HCT116 (cell line): Measurements from ENCODE around the gene PPP1R2B. TPM values are rescaled to one million over a fixed set of nuclear protein-coding genes. Genes with fewer than 3 reads are reported as not detected.

ENCODE experiments used
- ATAC-seq: fragments of 200-7000 bp; cut with Tn5 transposase; 2 replicates; pipeline ENCODE4 v1.9.1; 2020; ENCODE audit warnings: mild to moderate bottlenecking, moderate library complexity
- BruUV-seq: library from RNA; stranded (reverse); fragments of 400-500 nt; replicated peaks from 2 replicates; lab custom pipeline; 2021; lab: Mats Ljungman, UMichigan
- CTCF ChIA-PET: fragments of 300-600 bp; sonication (Branson Sonifier 250); formaldehyde crosslinking; loops from one replicate; lab custom pipeline; 2021; ENCODE audit warnings: antibody characterized with exemption; lab: Charles Lee
- POLR2A ChIA-PET: fragments of 300-600, 350-600 bp; sonication (Branson Sonifier 250); formaldehyde crosslinking; loops from one replicate; lab custom pipeline; 2021; ENCODE audit warnings: antibody characterized with exemption; lab: Charles Lee
- RAD21 ChIA-PET, 2 experiments: fragments of 300-600 bp; sonication (Branson Sonifier 250); formaldehyde crosslinking; loops; one replicate each; lab custom pipeline; 2023; ENCODE audit warnings: low total read pairs in 2 of 2; ENCODE audit not compliant: uncharacterized antibody in 2 of 2, unreplicated experiment in 2 of 2, low non-redundant PET in 1 of 2; lab: Charles Lee
- DNase-seq: peaks from one replicate; pipeline ENCODE4 v3.0.0-alpha.2; 2010; ENCODE audit warnings: low read depth, low spot score
- H2AFZ ChIP-seq: fragments of 200-600 bp; shearing (Covaris generic), sonication (generic); 2 replicates; pipeline ENCODE4 v1.6.1; 2017; ENCODE audit warnings: low read depth, mixed run types, mixed read lengths, antibody characterized with exemption, low read length; ENCODE audit not compliant: poor library complexity, severe bottlenecking
- H3K27ac ChIP-seq: 2 replicates; pipeline ENCODE4 v1.5.1; 2012; ENCODE audit warnings: low read depth, low read length
- H3K27me3 ChIP-seq: fragments of 200-600 bp; sonication (generic); 2 replicates; pipeline ENCODE4 v1.6.1; 2016; ENCODE audit warnings: mixed run types, low read length, mixed read lengths; ENCODE audit not compliant: insufficient read depth
- H3K36me3 ChIP-seq, 2 experiments: fragments of 200-500 bp in 1 of 2; fragments of 200-600 bp in 1 of 2; sonication (Bioruptor generic) in 1 of 2; sonication (generic) in 1 of 2; 2 replicates each; pipeline versions ENCODE4 v1.5.1 to v1.6.1; 2014 to 2016; ENCODE audit warnings: low read length in 2 of 2, inconsistent platforms in 1 of 2, mixed read lengths in 1 of 2, mixed run types in 1 of 2; ENCODE audit not compliant: insufficient read depth in 2 of 2, control insufficient read depth in 1 of 2
- H3K4me1 ChIP-seq, 2 experiments: fragments of 200-600 bp in 1 of 2; sonication (generic) in 1 of 2; 2 replicates each; pipeline versions ENCODE4 v1.5.1 to v1.6.1; 2012 to 2017; ENCODE audit warnings: low read length in 2 of 2, inconsistent platforms in 1 of 2, mild to moderate bottlenecking in 1 of 2, mixed read lengths in 1 of 2, mixed run types in 1 of 2, moderate library complexity in 1 of 2; ENCODE audit not compliant: insufficient read depth in 2 of 2, control insufficient read depth in 1 of 2
- H3K4me2 ChIP-seq: fragments of 200-600 bp; sonication (generic); 2 replicates; pipeline ENCODE4 v1.6.1; 2017; ENCODE audit warnings: mixed run types, low read length, mixed read lengths
- H3K4me3 ChIP-seq, 2 experiments: fragments of 200-600 bp in 1 of 2; sonication (generic) in 1 of 2; replicated peaks in 1 of 2; 2 replicates each; pipeline ENCODE4 v1.5.1; 2011 to 2016; ENCODE audit warnings: low read length in 2 of 2, control low read depth in 1 of 2, low read depth in 1 of 2, mild to moderate bottlenecking in 1 of 2, mixed read lengths in 1 of 2, mixed run types in 1 of 2
- H3K79me2 ChIP-seq: fragments of 200-600 bp; sonication (generic); 2 replicates; pipeline ENCODE4 v1.6.1; 2017; ENCODE audit warnings: mild to moderate bottlenecking, mixed run types, low read length, moderate library complexity, mixed read lengths; ENCODE audit not compliant: insufficient read depth
- H3K9ac ChIP-seq: fragments of 200-600 bp; sonication (generic); 2 replicates; pipeline ENCODE4 v1.6.1; 2016; ENCODE audit warnings: low read length, mixed read lengths
- H3K9me2 ChIP-seq: fragments of 200-600 bp; sonication (generic), shearing (Covaris generic); 2 replicates; pipeline ENCODE4 v1.6.1; 2017; ENCODE audit warnings: mixed run types, mild to moderate bottlenecking, moderate library complexity; ENCODE audit not compliant: insufficient read depth
- H3K9me3 ChIP-seq, 2 experiments: fragments of 200-500 bp in 1 of 2; fragments of 200-600 bp in 1 of 2; sonication (Bioruptor generic) in 1 of 2; sonication (generic) in 1 of 2; 2 replicates each; pipeline ENCODE4 v1.6.1; 2014 to 2017; ENCODE audit warnings: low read length in 2 of 2, mixed read lengths in 2 of 2, inconsistent platforms in 1 of 2, low read depth in 1 of 2, mild to moderate bottlenecking in 1 of 2, mixed run types in 1 of 2, moderate library complexity in 1 of 2; ENCODE audit not compliant: control insufficient read depth in 1 of 2, insufficient read depth in 1 of 2
- H4K20me1 ChIP-seq: fragments of 200-600 bp; sonication (generic), shearing (Covaris generic); 2 replicates; pipeline ENCODE4 v1.6.1; 2017; ENCODE audit warnings: mixed run types, mild to moderate bottlenecking, moderate library complexity; ENCODE audit not compliant: insufficient read depth
- ATF3 ChIP-seq: IDR thresholded peaks from 2 replicates; pipeline ENCODE4 v1.6.1; 2012
- CBX3 ChIP-seq: IDR thresholded peaks from 2 replicates; pipeline ENCODE4 v1.6.1; 2012; ENCODE audit warnings: low read depth
- CEBPB ChIP-seq: IDR thresholded peaks from 2 replicates; pipeline ENCODE4 v1.6.1; 2012; ENCODE audit warnings: low read depth
- EGR1 ChIP-seq: IDR thresholded peaks from 2 replicates; pipeline ENCODE4 v1.6.1; 2012; ENCODE audit warnings: low read depth
- EZH2phosphoT487 ChIP-seq: fragments of 200-600 bp; IDR thresholded peaks from 2 replicates; pipeline ENCODE4 v1.6.1; 2018; ENCODE audit warnings: antibody characterized with exemption, borderline replicate concordance
- FOSL1 ChIP-seq: IDR thresholded peaks from 2 replicates; pipeline ENCODE4 v1.6.1; 2012; ENCODE audit warnings: low read depth
- JUND ChIP-seq: IDR thresholded peaks from 2 replicates; pipeline ENCODE4 v1.6.1; 2012
- MAX ChIP-seq: IDR thresholded peaks from 2 replicates; pipeline ENCODE4 v1.6.1; 2012
- POLR2A ChIP-seq: IDR thresholded peaks from 2 replicates; pipeline ENCODE4 v1.7.0; 2011; ENCODE audit warnings: borderline replicate concordance; ENCODE audit not compliant: insufficient read depth, insufficient read length; ENCODE audit errors: extremely low read depth
- POLR2AphosphoS5 ChIP-seq: IDR thresholded peaks from 2 replicates; pipeline ENCODE4 v1.6.1; 2011; ENCODE audit warnings: mild to moderate bottlenecking, low read depth, low read length, moderate library complexity
- RAD21 ChIP-seq: IDR thresholded peaks from 2 replicates; pipeline ENCODE4 v1.6.1; 2012; ENCODE audit warnings: low read depth, mild to moderate bottlenecking
- SIN3A ChIP-seq: IDR thresholded peaks from 2 replicates; pipeline ENCODE4 v1.6.1; 2012; ENCODE audit warnings: low read depth
- TCF7L2 ChIP-seq: IDR thresholded peaks from 2 replicates; pipeline ENCODE4 v1.7.0; 2011; ENCODE audit warnings: borderline replicate concordance, inconsistent platforms; ENCODE audit not compliant: insufficient read depth, insufficient read length; ENCODE audit errors: extremely low read depth
- YY1 ChIP-seq: IDR thresholded peaks from 2 replicates; pipeline ENCODE4 v1.6.1; 2011; ENCODE audit warnings: low read length, low read depth, moderate library complexity, mild to moderate bottlenecking; ENCODE audit not compliant: insufficient replicate concordance; ENCODE audit errors: extremely low read depth
- ZFX ChIP-seq: fragments of 450-650 bp; IDR thresholded peaks from 2 replicates; pipeline ENCODE4 v1.6.1; 2017
- ZNF274 ChIP-seq: fragments of 200-500 bp; sonication (Bioruptor generic); IDR thresholded peaks from 2 replicates; pipeline ENCODE4 v1.6.1; 2014; ENCODE audit warnings: mild to moderate bottlenecking, low read depth, low read length, inconsistent platforms
- intact Hi-C: fragments of 100-400 bp; cut with micrococcal nuclease; formaldehyde crosslinking; loops from 2 replicates; pipeline ENCODE4 v1.10.0; 2022
- total RNA-seq: library from RNA; stranded (reverse); gene quantifications from one replicate; pipeline ENCODE4 v1.2.1, GENCODE V29; 2021; ENCODE audit not compliant: unreplicated experiment
- TF ChIP-seq, protein P1 (sequence below): IDR thresholded peaks from 2 replicates; pipeline ENCODE4 v1.6.1; 2012; ENCODE audit warnings: low read depth
- TF ChIP-seq, protein P2 (sequence below), 3 experiments: fragments of 200-600 bp in 1 of 3; sonication (generic) in 1 of 3; IDR thresholded peaks in 2 of 3; conservative IDR thresholded peaks in 1 of 3; 2 replicates each; pipeline ENCODE4 v1.5.1; 2012 to 2017; ENCODE audit warnings: low read depth in 2 of 3, low read length in 2 of 3, antibody characterized with exemption in 1 of 3, borderline replicate concordance in 1 of 3, control low read depth in 1 of 3, mild to moderate bottlenecking in 1 of 3, mixed read lengths in 1 of 3, mixed run types in 1 of 3, moderate library complexity in 1 of 3; ENCODE audit not compliant: insufficient read depth in 1 of 3
- TF ChIP-seq, protein P3 (sequence below): IDR thresholded peaks from 2 replicates; pipeline ENCODE4 v1.6.1; 2011; ENCODE audit warnings: mild to moderate bottlenecking, low read length, moderate library complexity; ENCODE audit not compliant: insufficient replicate concordance; ENCODE audit errors: extremely low read depth

PPP1R2B gene
- total RNA-seq, 1 experiment from 2014 or later: not detected

DNA sequence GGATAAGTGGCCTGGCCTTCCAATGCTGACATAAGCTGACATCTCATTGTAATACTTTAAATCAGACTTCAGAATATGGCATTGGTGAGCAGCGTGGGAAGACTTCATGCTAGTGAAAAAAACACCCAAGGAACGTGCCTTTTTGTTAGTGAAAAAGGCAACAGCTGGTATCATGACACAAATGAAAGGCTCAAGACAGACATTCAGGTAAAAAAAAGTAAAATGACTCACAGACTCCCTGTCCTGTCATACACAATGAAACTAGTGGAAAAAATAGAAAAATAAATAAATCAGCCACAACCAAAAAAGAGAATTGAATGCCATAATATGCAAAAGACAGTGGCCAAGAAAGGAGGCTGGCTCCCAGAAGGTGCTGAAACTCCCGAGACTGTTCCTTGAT lies 24.4 kb upstream of the PPP1R2B start:
- DNase-seq (no peak), ATAC-seq (no peak)
- Histone ChIP-seq H3K9ac (no peak overlapping the region), H3K27me3 (0 out of 2 replicates have a peak, but pooled peaks cover 4% of the 10 kb centered on the region), H3K4me1 (no peaks in the 10 kb centered on the region), H2AFZ (no peak overlapping the region)
- ChIA-PET POLR2A (no interaction called here), CTCF (no interaction called here)
- intact Hi-C loops: loop anchor here (10.0 kb wide), 1 partner anchor 1851 kb away; no protein-coding TSS in a partner anchor
- TF ChIP-seq, protein P1, sequence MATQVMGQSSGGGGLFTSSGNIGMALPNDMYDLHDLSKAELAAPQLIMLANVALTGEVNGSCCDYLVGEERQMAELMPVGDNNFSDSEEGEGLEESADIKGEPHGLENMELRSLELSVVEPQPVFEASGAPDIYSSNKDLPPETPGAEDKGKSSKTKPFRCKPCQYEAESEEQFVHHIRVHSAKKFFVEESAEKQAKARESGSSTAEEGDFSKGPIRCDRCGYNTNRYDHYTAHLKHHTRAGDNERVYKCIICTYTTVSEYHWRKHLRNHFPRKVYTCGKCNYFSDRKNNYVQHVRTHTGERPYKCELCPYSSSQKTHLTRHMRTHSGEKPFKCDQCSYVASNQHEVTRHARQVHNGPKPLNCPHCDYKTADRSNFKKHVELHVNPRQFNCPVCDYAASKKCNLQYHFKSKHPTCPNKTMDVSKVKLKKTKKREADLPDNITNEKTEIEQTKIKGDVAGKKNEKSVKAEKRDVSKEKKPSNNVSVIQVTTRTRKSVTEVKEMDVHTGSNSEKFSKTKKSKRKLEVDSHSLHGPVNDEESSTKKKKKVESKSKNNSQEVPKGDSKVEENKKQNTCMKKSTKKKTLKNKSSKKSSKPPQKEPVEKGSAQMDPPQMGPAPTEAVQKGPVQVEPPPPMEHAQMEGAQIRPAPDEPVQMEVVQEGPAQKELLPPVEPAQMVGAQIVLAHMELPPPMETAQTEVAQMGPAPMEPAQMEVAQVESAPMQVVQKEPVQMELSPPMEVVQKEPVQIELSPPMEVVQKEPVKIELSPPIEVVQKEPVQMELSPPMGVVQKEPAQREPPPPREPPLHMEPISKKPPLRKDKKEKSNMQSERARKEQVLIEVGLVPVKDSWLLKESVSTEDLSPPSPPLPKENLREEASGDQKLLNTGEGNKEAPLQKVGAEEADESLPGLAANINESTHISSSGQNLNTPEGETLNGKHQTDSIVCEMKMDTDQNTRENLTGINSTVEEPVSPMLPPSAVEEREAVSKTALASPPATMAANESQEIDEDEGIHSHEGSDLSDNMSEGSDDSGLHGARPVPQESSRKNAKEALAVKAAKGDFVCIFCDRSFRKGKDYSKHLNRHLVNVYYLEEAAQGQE: no peak
- TF ChIP-seq, protein P2, sequence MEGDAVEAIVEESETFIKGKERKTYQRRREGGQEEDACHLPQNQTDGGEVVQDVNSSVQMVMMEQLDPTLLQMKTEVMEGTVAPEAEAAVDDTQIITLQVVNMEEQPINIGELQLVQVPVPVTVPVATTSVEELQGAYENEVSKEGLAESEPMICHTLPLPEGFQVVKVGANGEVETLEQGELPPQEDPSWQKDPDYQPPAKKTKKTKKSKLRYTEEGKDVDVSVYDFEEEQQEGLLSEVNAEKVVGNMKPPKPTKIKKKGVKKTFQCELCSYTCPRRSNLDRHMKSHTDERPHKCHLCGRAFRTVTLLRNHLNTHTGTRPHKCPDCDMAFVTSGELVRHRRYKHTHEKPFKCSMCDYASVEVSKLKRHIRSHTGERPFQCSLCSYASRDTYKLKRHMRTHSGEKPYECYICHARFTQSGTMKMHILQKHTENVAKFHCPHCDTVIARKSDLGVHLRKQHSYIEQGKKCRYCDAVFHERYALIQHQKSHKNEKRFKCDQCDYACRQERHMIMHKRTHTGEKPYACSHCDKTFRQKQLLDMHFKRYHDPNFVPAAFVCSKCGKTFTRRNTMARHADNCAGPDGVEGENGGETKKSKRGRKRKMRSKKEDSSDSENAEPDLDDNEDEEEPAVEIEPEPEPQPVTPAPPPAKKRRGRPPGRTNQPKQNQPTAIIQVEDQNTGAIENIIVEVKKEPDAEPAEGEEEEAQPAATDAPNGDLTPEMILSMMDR (IDR thresholded peaks at IDR 0.05 in 2 of 3, conservative IDR thresholded peaks at IDR 0.05 in 1 of 3; ENCODE audit: borderline replicate concordance in 1 of 3, insufficient read depth in 1 of 3, low read depth in 2 of 3, low read length in 2 of 3): no peak
- TF ChIP-seq ATF3 (no peak), EGR1 (no peak), YY1 (no peak), POLR2AphosphoS5 (no peak), EZH2phosphoT487 (no peak), POLR2A (no peak), ZFX (no peak), JUND (no peak), CBX3 (no peak), ZNF274 (no peak), TCF7L2 (no peak), CEBPB (no peak), SIN3A (no peak), FOSL1 (no peak), RAD21 (no peak), MAX (no peak)
- TF ChIP-seq, protein P3, sequence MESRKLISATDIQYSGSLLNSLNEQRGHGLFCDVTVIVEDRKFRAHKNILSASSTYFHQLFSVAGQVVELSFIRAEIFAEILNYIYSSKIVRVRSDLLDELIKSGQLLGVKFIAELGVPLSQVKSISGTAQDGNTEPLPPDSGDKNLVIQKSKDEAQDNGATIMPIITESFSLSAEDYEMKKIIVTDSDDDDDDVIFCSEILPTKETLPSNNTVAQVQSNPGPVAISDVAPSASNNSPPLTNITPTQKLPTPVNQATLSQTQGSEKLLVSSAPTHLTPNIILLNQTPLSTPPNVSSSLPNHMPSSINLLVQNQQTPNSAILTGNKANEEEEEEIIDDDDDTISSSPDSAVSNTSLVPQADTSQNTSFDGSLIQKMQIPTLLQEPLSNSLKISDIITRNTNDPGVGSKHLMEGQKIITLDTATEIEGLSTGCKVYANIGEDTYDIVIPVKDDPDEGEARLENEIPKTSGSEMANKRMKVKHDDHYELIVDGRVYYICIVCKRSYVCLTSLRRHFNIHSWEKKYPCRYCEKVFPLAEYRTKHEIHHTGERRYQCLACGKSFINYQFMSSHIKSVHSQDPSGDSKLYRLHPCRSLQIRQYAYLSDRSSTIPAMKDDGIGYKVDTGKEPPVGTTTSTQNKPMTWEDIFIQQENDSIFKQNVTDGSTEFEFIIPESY: no peak
- TF ChIP-seq, all 23 proteins: peak for 0
- no peaks in the 10 kb centered on the region for H3K9me3 ChIP-seq
- H4K20me1 ChIP-seq: no peaks in the 10 kb centered on the region
- BruUV-seq: no TSS peak
- H3K79me2 ChIP-seq: no peaks in the 10 kb centered on the region
- no peaks in the 10 kb centered on the region for H3K9me2 ChIP-seq
- no peak overlapping the region for H3K27ac ChIP-seq
- H3K4me3 ChIP-seq: no peak overlapping the region
- H3K4me2 ChIP-seq: no peak overlapping the region
- RAD21 ChIA-PET: no interaction called here
- no peaks in the 10 kb centered on the region for H3K36me3 ChIP-seq
